ENCODE results near the gene TUBA3E. TPM values are rescaled to one million over a fixed set of nuclear protein-coding genes. Genes with fewer than 3 reads are reported as not detected.

TUBA3E gene
- total and polyA plus RNA-seq, 2 of the 13 experiments (the other 11 are each of a cell fraction or from before 2014, with no cell fraction given) = not detected

DNA sequence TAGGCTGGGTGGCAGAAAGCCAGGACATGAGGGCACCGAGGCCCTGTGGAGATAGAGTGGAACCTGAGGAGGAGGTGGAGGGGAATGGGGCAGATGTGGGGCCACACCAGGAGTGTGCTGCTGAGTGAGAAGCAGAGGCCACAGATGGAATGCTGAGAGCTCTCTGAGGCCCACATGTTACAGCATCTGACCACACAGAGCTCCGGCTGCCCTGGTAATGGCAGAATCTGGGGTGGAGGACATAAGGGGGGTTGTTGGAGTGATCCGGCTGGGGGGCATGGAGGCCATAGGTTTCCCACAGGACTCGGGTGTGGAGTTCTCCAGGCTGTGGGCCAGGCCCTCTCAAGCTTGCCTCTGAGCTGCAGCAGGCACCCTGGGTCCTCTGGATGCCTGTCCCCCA is 12.3 kb downstream of the TUBA3E start (continued):
- TF ChIP-seq, protein P1, sequence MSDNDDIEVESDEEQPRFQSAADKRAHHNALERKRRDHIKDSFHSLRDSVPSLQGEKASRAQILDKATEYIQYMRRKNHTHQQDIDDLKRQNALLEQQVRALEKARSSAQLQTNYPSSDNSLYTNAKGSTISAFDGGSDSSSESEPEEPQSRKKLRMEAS (IDR thresholded peaks at IDR 0.05) = no peak
- no peak for TF ChIP-seq SIX4 (CRISPR knock-in tag; IDR thresholded peaks at IDR 0.05)

DNA sequence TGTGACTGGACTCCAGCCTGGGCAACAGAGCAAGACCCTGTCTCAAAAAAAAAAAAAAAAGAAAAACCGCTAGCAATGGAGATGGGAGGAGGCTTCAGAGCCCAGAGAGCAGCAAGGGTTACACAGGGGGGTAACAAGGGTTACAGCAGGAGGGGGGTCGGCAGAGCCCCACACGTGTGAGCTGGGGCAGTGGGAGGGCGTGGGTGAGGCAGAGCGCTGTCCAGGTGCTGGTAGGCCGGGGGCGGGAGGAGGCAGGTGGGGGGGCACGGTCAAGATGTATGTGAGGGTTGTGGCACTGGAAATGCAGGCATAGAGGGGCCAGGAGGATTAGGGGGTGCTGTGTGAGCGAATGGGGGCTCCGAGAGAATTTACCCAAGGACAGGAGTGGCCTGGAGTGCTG is 12.8 kb downstream of the TUBA3E start:
- no peaks in the 10 kb centered on the region for H3K9me3 ChIP-seq (ENCODE audit: low read length)
- H3K4me2 ChIP-seq (ENCODE audit: low read depth, low read length) = no peak overlapping the region
- ATAC-seq (no peak), DNase-seq (ENCODE audit: low spot score) (no peak), FAIRE-seq (no peak)
- H3K4me1 ChIP-seq (ENCODE audit: insufficient read depth, low read length) = peaks cover 31% of the 10 kb centered on the region
- H3K27ac ChIP-seq (ENCODE audit: extremely low read length, insufficient read depth, low read length) = no peak overlapping the region
- H2AFZ ChIP-seq (ENCODE audit: low read length) = no peak overlapping the region
- no peak overlapping the region for H3K9ac ChIP-seq (ENCODE audit: insufficient read depth, low read depth, low read length)
- POLR2A ChIA-PET = interaction anchor here (0.7 to 2.7 kb wide), 2 partner anchors 1302 to 1304 kb away, joined by 11 to 15 read pairs; no protein-coding TSS in a partner anchor
- WGBS (ENCODE audit: low lambda C conversion rate) = 93% methylated on average over 10 of the region's 10 CpGs
- CTCF ChIA-PET (ENCODE audit: low intra/inter-chr PET ratio, low total read pairs) = no interaction called here
- BruUV-seq (replicated peaks) = no TSS peak
- H4K20me1 ChIP-seq (ENCODE audit: insufficient read depth, low read length) = no peaks in the 10 kb centered on the region
- peaks cover 0 to 4% of the 10 kb centered on the region in 2 experiments; a peak in 2 of 5 replicates for H3K27me3 ChIP-seq (ENCODE audit: control insufficient read depth in 1 of 2, insufficient read depth in 2 of 2, low read length in 2 of 2)
- intact Hi-C loops (cut with micrococcal nuclease; ENCODE audit: unreplicated experiment) (no loop called here), in situ Hi-C loops (cut with HindIII; ENCODE audit: extremely low pct_ligation_motif_present, low pct_unique_long_range_greater_than_20kb) (loop anchor here (25.0 kb wide), 1 partner anchor 1302 kb away; the partner anchor contains the start of genes MZT2A and TUBA3D)
- H3K79me2 ChIP-seq (ENCODE audit: insufficient read depth, low read length) = peaks cover 33% of the 10 kb centered on the region
- H3K36me3 ChIP-seq (replicated peaks in 1 of 2; ENCODE audit: control insufficient read depth in 1 of 2, insufficient read depth in 2 of 2, low read length in 2 of 2) = peaks cover 2 to 3% of the 10 kb centered on the region in 2 experiments; a peak in 3 of 5 replicates
- H3K4me3 ChIP-seq (replicated peaks in 1 of 3; ENCODE audit: insufficient read depth in 1 of 3, low read depth in 2 of 3, low read length in 3 of 3) = no peak overlapping the region
- TF ChIP-seq, protein P2, sequence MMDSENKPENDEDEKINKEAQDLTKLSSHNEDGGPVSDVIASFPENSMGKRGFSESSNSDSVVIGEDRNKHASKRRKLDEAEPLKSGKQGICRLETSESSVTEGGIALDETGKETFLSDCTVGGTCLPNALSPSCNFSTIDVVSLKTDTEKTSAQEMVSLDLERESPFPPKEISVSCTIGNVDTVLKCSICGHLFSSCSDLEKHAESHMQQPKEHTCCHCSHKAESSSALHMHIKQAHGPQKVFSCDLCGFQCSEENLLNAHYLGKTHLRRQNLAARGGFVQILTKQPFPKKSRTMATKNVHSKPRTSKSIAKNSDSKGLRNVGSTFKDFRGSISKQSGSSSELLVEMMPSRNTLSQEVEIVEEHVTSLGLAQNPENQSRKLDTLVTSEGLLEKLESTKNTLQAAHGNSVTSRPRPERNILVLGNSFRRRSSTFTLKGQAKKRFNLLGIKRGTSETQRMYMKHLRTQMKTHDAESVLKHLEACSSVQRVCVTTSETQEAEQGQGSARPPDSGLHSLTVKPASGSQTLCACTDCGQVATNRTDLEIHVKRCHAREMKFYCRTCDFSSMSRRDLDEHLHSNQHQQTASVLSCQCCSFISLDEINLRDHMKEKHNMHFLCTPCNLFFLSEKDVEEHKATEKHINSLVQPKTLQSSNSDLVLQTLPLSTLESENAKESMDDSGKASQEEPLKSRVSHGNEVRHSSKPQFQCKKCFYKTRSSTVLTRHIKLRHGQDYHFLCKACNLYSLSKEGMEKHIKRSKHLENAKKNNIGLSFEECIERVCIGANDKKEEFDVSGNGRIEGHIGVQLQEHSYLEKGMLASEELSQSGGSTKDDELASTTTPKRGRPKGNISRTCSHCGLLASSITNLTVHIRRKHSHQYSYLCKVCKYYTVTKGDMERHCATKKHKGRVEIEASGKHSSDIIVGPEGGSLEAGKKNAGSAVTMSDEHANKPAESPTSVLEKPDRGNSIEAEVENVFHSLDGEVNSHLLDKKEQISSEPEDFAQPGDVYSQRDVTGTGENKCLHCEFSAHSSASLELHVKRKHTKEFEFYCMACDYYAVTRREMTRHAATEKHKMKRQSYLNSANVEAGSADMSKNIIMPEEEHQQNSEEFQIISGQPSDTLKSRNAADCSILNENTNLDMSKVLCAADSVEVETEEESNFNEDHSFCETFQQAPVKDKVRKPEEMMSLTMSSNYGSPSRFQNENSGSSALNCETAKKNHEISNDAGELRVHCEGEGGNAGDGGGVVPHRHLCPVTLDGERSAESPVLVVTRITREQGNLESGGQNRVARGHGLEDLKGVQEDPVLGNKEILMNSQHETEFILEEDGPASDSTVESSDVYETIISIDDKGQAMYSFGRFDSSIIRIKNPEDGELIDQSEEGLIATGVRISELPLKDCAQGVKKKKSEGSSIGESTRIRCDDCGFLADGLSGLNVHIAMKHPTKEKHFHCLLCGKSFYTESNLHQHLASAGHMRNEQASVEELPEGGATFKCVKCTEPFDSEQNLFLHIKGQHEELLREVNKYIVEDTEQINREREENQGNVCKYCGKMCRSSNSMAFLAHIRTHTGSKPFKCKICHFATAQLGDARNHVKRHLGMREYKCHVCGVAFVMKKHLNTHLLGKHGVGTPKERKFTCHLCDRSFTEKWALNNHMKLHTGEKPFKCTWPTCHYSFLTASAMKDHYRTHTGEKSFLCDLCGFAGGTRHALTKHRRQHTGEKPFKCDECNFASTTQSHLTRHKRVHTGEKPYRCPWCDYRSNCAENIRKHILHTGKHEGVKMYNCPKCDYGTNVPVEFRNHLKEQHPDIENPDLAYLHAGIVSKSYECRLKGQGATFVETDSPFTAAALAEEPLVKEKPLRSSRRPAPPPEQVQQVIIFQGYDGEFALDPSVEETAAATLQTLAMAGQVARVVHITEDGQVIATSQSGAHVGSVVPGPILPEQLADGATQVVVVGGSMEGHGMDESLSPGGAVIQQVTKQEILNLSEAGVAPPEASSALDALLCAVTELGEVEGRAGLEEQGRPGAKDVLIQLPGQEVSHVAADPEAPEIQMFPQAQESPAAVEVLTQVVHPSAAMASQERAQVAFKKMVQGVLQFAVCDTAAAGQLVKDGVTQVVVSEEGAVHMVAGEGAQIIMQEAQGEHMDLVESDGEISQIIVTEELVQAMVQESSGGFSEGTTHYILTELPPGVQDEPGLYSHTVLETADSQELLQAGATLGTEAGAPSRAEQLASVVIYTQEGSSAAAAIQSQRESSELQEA (CRISPR knock-in tag; IDR thresholded peaks at IDR 0.05; ENCODE audit: not compliant biosample characterization) = no peak
- TF ChIP-seq DNMT1 (CRISPR knock-in tag; IDR thresholded peaks at IDR 0.05) (no peak), ZNF549 (CRISPR knock-in tag; IDR thresholded peaks at IDR 0.05) (no peak), ZNF564 (CRISPR knock-in tag; IDR thresholded peaks at IDR 0.05) (no peak)
- TF ChIP-seq, protein P3, sequence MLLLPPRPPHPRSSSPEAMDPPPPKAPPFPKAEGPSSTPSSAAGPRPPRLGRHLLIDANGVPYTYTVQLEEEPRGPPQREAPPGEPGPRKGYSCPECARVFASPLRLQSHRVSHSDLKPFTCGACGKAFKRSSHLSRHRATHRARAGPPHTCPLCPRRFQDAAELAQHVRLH (CRISPR knock-in tag; IDR thresholded peaks at IDR 0.05; ENCODE audit: borderline replicate concordance, low read depth) = no peak
- TF ChIP-seq, protein P4, sequence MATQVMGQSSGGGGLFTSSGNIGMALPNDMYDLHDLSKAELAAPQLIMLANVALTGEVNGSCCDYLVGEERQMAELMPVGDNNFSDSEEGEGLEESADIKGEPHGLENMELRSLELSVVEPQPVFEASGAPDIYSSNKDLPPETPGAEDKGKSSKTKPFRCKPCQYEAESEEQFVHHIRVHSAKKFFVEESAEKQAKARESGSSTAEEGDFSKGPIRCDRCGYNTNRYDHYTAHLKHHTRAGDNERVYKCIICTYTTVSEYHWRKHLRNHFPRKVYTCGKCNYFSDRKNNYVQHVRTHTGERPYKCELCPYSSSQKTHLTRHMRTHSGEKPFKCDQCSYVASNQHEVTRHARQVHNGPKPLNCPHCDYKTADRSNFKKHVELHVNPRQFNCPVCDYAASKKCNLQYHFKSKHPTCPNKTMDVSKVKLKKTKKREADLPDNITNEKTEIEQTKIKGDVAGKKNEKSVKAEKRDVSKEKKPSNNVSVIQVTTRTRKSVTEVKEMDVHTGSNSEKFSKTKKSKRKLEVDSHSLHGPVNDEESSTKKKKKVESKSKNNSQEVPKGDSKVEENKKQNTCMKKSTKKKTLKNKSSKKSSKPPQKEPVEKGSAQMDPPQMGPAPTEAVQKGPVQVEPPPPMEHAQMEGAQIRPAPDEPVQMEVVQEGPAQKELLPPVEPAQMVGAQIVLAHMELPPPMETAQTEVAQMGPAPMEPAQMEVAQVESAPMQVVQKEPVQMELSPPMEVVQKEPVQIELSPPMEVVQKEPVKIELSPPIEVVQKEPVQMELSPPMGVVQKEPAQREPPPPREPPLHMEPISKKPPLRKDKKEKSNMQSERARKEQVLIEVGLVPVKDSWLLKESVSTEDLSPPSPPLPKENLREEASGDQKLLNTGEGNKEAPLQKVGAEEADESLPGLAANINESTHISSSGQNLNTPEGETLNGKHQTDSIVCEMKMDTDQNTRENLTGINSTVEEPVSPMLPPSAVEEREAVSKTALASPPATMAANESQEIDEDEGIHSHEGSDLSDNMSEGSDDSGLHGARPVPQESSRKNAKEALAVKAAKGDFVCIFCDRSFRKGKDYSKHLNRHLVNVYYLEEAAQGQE (IDR thresholded peaks at IDR 0.05; ENCODE audit: borderline replicate concordance in 1 of 2, low read depth in 1 of 2, low read length in 2 of 2) = no peak

All from HepG2 (cell line).